ENCODE data around the gene RIPOR2.

Gene RIPOR2

GRCh38 chr6:24840187-24840586 lies 95.6 kb downstream of the RIPOR2 start:
- DNase-seq = no peak

- DNase-seq = no peak
Observed at GRCh38 chr6:24838994-24839393, 96.8 kb downstream of the RIPOR2 start.

GRCh38 chr6:24838081-24838480 lies 97.7 kb downstream of the RIPOR2 start:
- DNase-seq = no peak

- no peak for DNase-seq
Observed at GRCh38 chr6:24836109-24836508, 99.7 kb downstream of the RIPOR2 start.

GRCh38 chr6:24833711-24834386 lies 101.9 kb downstream of the RIPOR2 start:
- DNase-seq = no peak

GRCh38 chr6:24832794-24833193 lies 103.0 kb downstream of the RIPOR2 start:
- DNase-seq = no peak

GRCh38 chr6:24831771-24832716 lies 103.7 kb downstream of the RIPOR2 start:
- no peak for DNase-seq

GRCh38 chr6:24829657-24830056 lies 106.1 kb downstream of the RIPOR2 start:
- DNase-seq = no peak

GRCh38 chr6:24827970-24828369 lies 107.8 kb downstream of the RIPOR2 start:
- no peak for DNase-seq

GRCh38 chr6:24827162-24827561 lies 108.6 kb downstream of the RIPOR2 start:
- DNase-seq = no peak

- no peak for DNase-seq
Observed at GRCh38 chr6:24825130-24825630, 110.6 kb downstream of the RIPOR2 start.

GRCh38 chr6:24824142-24824938 lies 111.4 kb downstream of the RIPOR2 start:
- no peak for DNase-seq

- no peak for DNase-seq
Observed at GRCh38 chr6:24823185-24823584, 112.6 kb downstream of the RIPOR2 start.

GRCh38 chr6:24822696-24823095 lies 113.1 kb downstream of the RIPOR2 start:
- no peak for DNase-seq

GRCh38 chr6:24821860-24822444 lies 113.8 kb downstream of the RIPOR2 start:
- no peak for DNase-seq

GRCh38 chr6:24818346-24818745 lies 117.4 kb downstream of the RIPOR2 start:
- no peak for DNase-seq

GRCh38 chr6:24809728-24810127 lies 126.0 kb downstream of the RIPOR2 start:
- no peak for DNase-seq

- DNase-seq = no peak
Observed at GRCh38 chr6:24807584-24807983, 128.2 kb downstream of the RIPOR2 start.

- no peak for DNase-seq
Observed at GRCh38 chr6:24802271-24803059, 133.3 kb downstream of the RIPOR2 start.

- DNase-seq = no peak
Observed at GRCh38 chr6:24799541-24799915, 136.2 kb downstream of the RIPOR2 start.

- no peak for DNase-seq
Observed at GRCh38 chr6:24798740-24799540, 136.8 kb downstream of the RIPOR2 start, which contains the start of gene ARMH2. TSS of gene ARMH2 (minus strand) at chr6:24798917. CDS start at chr6:24798857, 60 bp downstream.
